Central memory CD8-positive, alpha-beta T cell (primary cell): ENCODE measurements around the gene SMARCC1.

ENCODE experiments used
- ATAC-seq: fragments of 150-1000 bp; cut with Tn5 transposase; replicated peaks from 2 replicates; pipeline ENCODE4 v1.10.0; 2022; ENCODE audit warnings: mild to moderate bottlenecking, moderate FRiP score, moderate number of reproducible peaks; ENCODE audit not compliant: poor library complexity, severe bottlenecking; ENCODE audit errors: extremely low read depth
- DNase-seq, 2 donors: peaks; one replicate each; pipeline ENCODE4 v3.0.0; 2021; ENCODE audit warnings: low spot score in 2 of 2
- H3K27ac Mint-ChIP-seq: one replicate; pipeline ENCODE4 v1.8.0; 2022; ENCODE audit warnings: low read depth, mild to moderate bottlenecking, moderate library complexity, mixed read lengths
- H3K27me3 Mint-ChIP-seq: one replicate; pipeline ENCODE4 v1.8.0; 2022; ENCODE audit warnings: mixed read lengths
- H3K36me3 Mint-ChIP-seq: one replicate; pipeline ENCODE4 v1.8.0; 2022; ENCODE audit warnings: mild to moderate bottlenecking, moderate library complexity, mixed read lengths; ENCODE audit not compliant: insufficient read depth
- H3K4me1 Mint-ChIP-seq: one replicate; pipeline ENCODE4 v1.8.0; 2022; ENCODE audit warnings: mixed read lengths
- H3K4me3 Mint-ChIP-seq: one replicate; pipeline ENCODE4 v1.8.0; 2022; ENCODE audit warnings: mild to moderate bottlenecking, moderate library complexity, mixed read lengths
- H3K9me3 Mint-ChIP-seq: one replicate; pipeline ENCODE4 v1.8.0; 2022; ENCODE audit warnings: mixed read lengths

Gene SMARCC1

GRCh38 chr3:47568901-47569300, 212.8 kb downstream of the SMARCC1 start:
- no peak for DNase-seq
- Mint-ChIP-seq H3K27ac (no peak overlapping the region), H3K9me3 (no peaks in the 10 kb centered on the region), H3K4me3 (no peak overlapping the region), H3K36me3 (peaks cover 2% of the 10 kb centered on the region), H3K4me1 (no peaks in the 10 kb centered on the region), H3K27me3 (peaks cover 23% of the 10 kb centered on the region)
- no peak for ATAC-seq

DNA sequence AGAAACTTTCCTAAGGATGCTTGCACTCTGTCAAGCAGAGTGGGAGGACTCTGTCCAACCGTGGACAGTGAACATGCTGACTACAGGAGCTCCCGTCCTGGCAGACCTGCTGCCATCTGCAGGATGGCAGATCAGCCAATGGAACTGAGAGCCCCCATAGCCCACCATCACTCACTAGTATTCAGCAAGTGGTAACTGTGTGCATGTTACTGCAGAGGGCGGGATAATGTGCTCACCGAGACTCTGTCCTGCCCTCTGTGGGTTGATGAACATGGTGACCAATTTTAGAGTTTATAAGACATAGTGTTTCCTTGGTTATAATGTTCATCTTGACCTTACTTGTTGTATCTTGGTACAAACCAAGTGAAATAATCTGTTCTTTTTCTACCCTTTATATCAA, 214.5 kb downstream of the SMARCC1 start:
- H3K4me3 Mint-ChIP-seq, result no peak overlapping the region
- H3K36me3 Mint-ChIP-seq, result peaks cover 2% of the 10 kb centered on the region

GRCh38 chr3:47566667-47567066, 215.0 kb downstream of the SMARCC1 start:
- no peak for ATAC-seq
- H3K9me3 Mint-ChIP-seq, result no peaks in the 10 kb centered on the region
- H3K27me3 Mint-ChIP-seq, result peaks cover under 1% of the 10 kb centered on the region
- no peaks in the 10 kb centered on the region for H3K4me1 Mint-ChIP-seq
- no peak overlapping the region for H3K4me3 Mint-ChIP-seq
- H3K36me3 Mint-ChIP-seq, result peaks cover 2% of the 10 kb centered on the region
- DNase-seq, result no peak
- no peak overlapping the region for H3K27ac Mint-ChIP-seq

More for the DNA sequence above, 214.5 kb downstream of the SMARCC1 start:
- peaks cover 5% of the 10 kb centered on the region for H3K27me3 Mint-ChIP-seq
- no peaks in the 10 kb centered on the region for H3K9me3 Mint-ChIP-seq
- no peak overlapping the region for H3K27ac Mint-ChIP-seq
- ATAC-seq (no peak), DNase-seq (no peak)
- H3K4me1 Mint-ChIP-seq, result no peaks in the 10 kb centered on the region

- Mint-ChIP-seq H3K27me3 (no peaks in the 10 kb centered on the region), H3K4me3 (no peak overlapping the region), H3K27ac (no peak overlapping the region), H3K36me3 (no peaks in the 10 kb centered on the region), H3K4me1 (no peaks in the 10 kb centered on the region), H3K9me3 (no peaks in the 10 kb centered on the region)
- DNase-seq (no peak), ATAC-seq (no peak)
These were observed 215.8 kb downstream of the SMARCC1 start for GRCh38 chr3:47565734-47566550.

DNA sequence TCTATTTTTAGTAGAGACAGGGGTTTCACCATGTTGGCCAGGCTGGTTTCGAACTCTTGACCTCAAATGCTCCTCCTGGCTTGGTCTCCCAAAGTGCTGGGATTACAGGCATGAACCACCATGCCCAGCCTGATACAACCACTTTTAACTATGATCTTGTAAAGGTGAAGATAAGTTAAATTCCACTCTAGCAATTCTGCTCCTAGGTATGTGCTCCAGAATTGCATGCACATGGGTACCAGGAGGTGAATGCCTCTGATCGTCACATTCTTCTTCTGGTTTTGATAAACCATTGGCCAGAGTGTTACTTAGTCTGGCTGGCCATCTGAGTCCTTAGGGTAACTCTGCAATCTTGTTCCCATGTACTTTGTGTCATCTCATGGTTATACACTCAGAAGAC, 225.3 kb downstream of the SMARCC1 start:
- Mint-ChIP-seq H3K4me1 (no peaks in the 10 kb centered on the region), H3K9me3 (no peaks in the 10 kb centered on the region), H3K36me3 (no peaks in the 10 kb centered on the region), H3K4me3 (no peak overlapping the region), H3K27ac (no peak overlapping the region), H3K27me3 (peaks cover 39% of the 10 kb centered on the region)
- DNase-seq, result no peak
- ATAC-seq, result no peak

DNA sequence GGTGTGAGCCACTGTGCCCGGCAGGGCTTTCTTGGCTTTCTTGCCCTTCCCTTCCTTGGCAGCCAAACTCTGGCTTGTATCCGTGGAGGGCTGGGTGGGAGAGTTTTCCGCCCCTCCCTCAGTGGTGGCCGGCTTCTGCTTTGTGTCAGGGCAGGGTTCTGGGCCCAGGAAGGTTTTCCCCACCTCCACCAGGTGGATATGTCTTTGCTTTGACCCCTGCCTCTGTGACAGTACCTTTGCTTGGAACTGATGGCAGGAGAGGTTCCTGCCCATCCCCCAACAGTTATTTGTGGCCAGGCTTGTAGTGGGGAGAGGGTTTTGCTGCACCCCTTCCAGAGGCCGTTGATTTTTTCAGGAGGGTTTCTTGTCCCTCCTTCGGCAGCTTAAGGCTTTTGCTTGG, 227.4 kb downstream of the SMARCC1 start:
- no peak for DNase-seq

DNA sequence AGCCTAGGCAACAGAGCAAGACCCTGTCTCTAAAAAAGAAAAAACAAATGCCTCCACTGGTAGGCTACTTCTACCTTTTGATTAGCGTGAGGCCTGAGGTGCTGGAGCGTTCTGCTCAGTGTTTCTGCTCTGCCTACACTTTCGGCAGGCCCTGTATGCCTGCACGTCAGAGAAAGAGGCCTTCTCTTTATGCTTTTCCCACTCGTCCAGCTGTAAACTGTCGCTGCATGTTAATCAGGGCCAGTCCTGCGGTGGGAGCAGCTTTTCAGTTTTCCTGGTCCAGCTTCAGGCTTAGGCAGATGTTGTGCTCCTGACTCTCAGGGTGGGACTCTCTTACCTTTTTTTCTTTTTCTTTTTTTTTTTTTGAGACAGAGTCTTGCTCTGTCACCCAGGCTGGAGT, 228.3 kb downstream of the SMARCC1 start:
- H3K4me1 Mint-ChIP-seq, result no peaks in the 10 kb centered on the region
- DNase-seq, result no peak
- ATAC-seq, result no peak
- H3K9me3 Mint-ChIP-seq, result no peaks in the 10 kb centered on the region
- H3K36me3 Mint-ChIP-seq, result no peaks in the 10 kb centered on the region
- H3K27me3 Mint-ChIP-seq, result peaks cover 57% of the 10 kb centered on the region
- no peak overlapping the region for H3K4me3 Mint-ChIP-seq
- H3K27ac Mint-ChIP-seq, result no peak overlapping the region

More for the DNA sequence above, 227.4 kb downstream of the SMARCC1 start:
- H3K9me3 Mint-ChIP-seq, result no peaks in the 10 kb centered on the region
- ATAC-seq, result no peak
- no peak overlapping the region for H3K4me3 Mint-ChIP-seq
- peaks cover 57% of the 10 kb centered on the region for H3K27me3 Mint-ChIP-seq
- H3K27ac Mint-ChIP-seq, result no peak overlapping the region
- no peaks in the 10 kb centered on the region for H3K36me3 Mint-ChIP-seq
- no peaks in the 10 kb centered on the region for H3K4me1 Mint-ChIP-seq

GRCh38 chr3:47542471-47543173, 239.1 kb downstream of the SMARCC1 start:
- ATAC-seq (no peak), DNase-seq (no peak)
- H3K27me3 Mint-ChIP-seq, result peaks cover 11% of the 10 kb centered on the region
- no peak overlapping the region for H3K27ac Mint-ChIP-seq
- H3K9me3 Mint-ChIP-seq, result no peaks in the 10 kb centered on the region
- no peaks in the 10 kb centered on the region for H3K36me3 Mint-ChIP-seq
- H3K4me1 Mint-ChIP-seq, result no peaks in the 10 kb centered on the region
- H3K4me3 Mint-ChIP-seq, result no peak overlapping the region

DNA sequence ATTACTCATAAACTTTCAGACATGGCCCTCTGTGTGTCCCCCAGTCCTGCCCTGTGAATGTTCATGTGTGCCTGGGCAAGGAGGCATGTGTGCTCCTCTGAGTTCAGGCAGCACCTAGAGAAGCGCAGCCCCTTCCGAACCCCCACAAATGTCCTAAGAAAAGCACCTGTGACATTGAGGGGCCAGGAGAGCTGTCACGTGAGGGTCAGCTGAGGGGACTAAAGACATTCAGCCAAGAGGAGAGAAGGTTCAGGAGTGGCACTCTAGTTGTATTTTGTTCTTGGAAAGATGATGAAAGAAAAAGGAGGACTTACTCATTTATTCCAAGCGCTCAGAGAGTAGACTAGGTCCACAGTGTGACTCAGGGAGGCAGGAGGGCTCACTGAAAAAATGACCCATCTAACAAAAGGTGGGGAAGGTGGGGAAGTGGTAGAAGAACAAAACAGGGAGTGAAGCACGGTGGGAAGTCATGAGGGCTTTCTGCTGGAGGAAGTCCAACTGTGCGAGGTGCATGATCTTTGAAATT, 240.0 kb downstream of the SMARCC1 start:
- H3K36me3 Mint-ChIP-seq, result no peaks in the 10 kb centered on the region
- no peaks in the 10 kb centered on the region for H3K4me1 Mint-ChIP-seq
- no peak overlapping the region for H3K27ac Mint-ChIP-seq
- H3K27me3 Mint-ChIP-seq, result peaks cover 20% of the 10 kb centered on the region
- ATAC-seq, result no peak
- no peaks in the 10 kb centered on the region for H3K9me3 Mint-ChIP-seq
- no peak overlapping the region for H3K4me3 Mint-ChIP-seq
- no peak for DNase-seq

DNA sequence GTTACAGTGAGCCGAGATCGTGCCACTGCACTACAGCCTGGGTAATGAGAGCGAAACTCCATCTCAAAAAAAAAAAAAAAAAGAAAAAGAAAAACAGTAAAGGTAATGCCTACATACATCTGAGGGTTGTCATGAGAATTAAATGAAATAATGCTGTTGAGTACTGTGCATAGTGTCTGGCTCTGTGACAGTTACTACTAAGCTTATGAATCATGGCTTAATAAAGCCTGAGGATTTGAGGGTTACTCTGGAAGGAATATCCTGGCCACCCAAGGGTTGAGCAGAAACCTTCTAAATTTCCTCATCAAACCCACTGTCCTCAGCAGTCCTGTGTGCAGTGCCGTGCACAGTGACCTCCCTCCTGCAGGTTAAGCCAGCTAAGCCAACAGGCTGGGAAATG, 241.4 kb downstream of the SMARCC1 start:
- Mint-ChIP-seq H3K4me3 (no peak overlapping the region), H3K9me3 (no peaks in the 10 kb centered on the region), H3K36me3 (no peaks in the 10 kb centered on the region), H3K4me1 (no peaks in the 10 kb centered on the region), H3K27me3 (peaks cover 26% of the 10 kb centered on the region), H3K27ac (no peak overlapping the region)
- DNase-seq (no peak), ATAC-seq (no peak)

GRCh38 chr3:47536967-47537366, 244.7 kb downstream of the SMARCC1 start:
- DNase-seq (no peak), ATAC-seq (no peak)
- Mint-ChIP-seq H3K9me3 (no peaks in the 10 kb centered on the region), H3K27me3 (peaks cover 37% of the 10 kb centered on the region), H3K4me1 (no peaks in the 10 kb centered on the region), H3K4me3 (no peak overlapping the region), H3K36me3 (no peaks in the 10 kb centered on the region), H3K27ac (no peak overlapping the region)

DNA sequence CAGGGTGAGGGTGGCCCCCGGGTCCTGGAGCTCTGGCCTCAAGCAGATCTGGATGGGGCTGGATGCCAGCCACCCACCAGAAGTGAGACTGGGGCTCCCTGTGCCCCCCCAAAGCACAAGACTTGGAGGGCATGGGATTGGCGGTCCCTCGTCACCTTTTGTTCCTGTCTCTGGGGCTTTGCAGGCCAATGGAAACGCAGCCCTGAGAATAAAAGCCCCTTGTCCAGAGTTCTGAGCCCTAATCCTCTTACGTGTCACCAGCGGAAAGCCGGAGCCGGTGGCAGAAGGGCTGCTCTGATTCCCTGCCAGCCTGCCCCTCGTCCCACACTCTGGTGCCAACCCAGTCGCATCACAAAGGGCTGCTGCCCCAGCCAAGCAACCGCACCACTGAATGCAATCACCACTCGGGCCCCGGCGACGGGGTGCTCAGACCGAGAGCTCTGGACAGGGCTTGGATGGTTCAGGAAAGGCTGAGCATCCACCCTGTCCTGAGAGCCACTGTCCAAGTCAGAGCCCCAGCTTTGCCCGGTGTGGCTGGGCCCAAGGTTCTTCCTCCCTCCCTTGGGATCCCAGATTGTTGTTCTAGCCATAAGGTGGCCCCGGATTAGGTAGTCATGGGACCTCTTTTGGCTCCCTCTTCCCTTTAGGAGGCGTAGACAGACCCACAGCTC, 245.3 kb downstream of the SMARCC1 start:
- Mint-ChIP-seq H3K4me1 (no peaks in the 10 kb centered on the region), H3K27me3 (peaks cover 37% of the 10 kb centered on the region), H3K9me3 (no peaks in the 10 kb centered on the region), H3K36me3 (no peaks in the 10 kb centered on the region), H3K27ac (no peak overlapping the region), H3K4me3 (no peak overlapping the region)
- ATAC-seq, result no peak
- no peak for DNase-seq
